ENCODE data around the gene ZC3HAV1. TPM values are rescaled to one million over a fixed set of nuclear protein-coding genes. Genes with fewer than 3 reads are reported as not detected.

The ZC3HAV1 gene
- total and polyA plus RNA-seq, 9 of the 15 experiments (the other 6 are each of a cell fraction or from before 2014, with no cell fraction given) = 11.9 to 40.5 (median 23.9) TPM

DNA sequence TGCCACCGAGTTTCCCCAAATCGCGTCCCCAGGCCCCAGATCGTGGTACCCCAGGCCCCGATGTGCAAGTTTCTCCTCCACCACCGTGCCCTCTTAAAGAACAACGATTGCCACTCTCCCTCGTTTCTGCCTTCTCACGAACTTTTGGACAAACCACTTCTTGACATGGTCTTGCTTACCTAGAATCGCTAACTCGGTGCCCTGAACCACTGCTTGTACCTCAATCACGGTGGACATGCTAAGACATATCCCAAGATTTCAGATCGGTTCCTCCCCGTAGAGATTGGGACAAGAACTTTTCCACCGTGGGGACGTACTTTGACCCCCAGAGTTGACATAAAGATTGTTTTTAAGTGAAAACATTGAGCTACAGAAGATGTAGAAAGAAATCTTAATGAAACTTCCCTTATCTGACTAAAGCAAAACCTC lies 477 bp upstream of the ZC3HAV1 start (continued):
- TF ChIP-seq ZBTB40 (IDR thresholded peaks at IDR 0.05) = peak; percentile 21; the same call in 1 of the 2 replicates
- no peak for TF ChIP-seq ZBTB40 (CRISPR knock-in tag; IDR thresholded peaks at IDR 0.05)
- TF ChIP-seq, protein P1, sequence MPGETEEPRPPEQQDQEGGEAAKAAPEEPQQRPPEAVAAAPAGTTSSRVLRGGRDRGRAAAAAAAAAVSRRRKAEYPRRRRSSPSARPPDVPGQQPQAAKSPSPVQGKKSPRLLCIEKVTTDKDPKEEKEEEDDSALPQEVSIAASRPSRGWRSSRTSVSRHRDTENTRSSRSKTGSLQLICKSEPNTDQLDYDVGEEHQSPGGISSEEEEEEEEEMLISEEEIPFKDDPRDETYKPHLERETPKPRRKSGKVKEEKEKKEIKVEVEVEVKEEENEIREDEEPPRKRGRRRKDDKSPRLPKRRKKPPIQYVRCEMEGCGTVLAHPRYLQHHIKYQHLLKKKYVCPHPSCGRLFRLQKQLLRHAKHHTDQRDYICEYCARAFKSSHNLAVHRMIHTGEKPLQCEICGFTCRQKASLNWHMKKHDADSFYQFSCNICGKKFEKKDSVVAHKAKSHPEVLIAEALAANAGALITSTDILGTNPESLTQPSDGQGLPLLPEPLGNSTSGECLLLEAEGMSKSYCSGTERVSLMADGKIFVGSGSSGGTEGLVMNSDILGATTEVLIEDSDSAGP (CRISPR knock-in tag; IDR thresholded peaks at IDR 0.05) = peak; percentile 43; the same call in 1 of the 2 replicates
- 0 out of 2 replicates have a peak, but pooled peaks have one; percentile 17 for TF ChIP-seq PTRF (tag; IDR thresholded peaks at IDR 0.05)
- 0 out of 2 replicates have a peak, but pooled peaks have one; percentile 23 for TF ChIP-seq TCF7 (IDR thresholded peaks at IDR 0.05; ENCODE audit: borderline replicate concordance)
- no peak for TF ChIP-seq RB1 (IDR thresholded peaks at IDR 0.05; ENCODE audit: low read depth)
- peak; percentile 72; the same call in 1 of the 2 replicates for TF ChIP-seq BACH1 (tag; IDR thresholded peaks at IDR 0.05)
- TF ChIP-seq ZFX (CRISPR knock-in tag; IDR thresholded peaks at IDR 0.05) = no peak
- TF ChIP-seq, protein P2, sequence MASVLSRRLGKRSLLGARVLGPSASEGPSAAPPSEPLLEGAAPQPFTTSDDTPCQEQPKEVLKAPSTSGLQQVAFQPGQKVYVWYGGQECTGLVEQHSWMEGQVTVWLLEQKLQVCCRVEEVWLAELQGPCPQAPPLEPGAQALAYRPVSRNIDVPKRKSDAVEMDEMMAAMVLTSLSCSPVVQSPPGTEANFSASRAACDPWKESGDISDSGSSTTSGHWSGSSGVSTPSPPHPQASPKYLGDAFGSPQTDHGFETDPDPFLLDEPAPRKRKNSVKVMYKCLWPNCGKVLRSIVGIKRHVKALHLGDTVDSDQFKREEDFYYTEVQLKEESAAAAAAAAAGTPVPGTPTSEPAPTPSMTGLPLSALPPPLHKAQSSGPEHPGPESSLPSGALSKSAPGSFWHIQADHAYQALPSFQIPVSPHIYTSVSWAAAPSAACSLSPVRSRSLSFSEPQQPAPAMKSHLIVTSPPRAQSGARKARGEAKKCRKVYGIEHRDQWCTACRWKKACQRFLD (CRISPR knock-in tag; IDR thresholded peaks at IDR 0.05) = peak; percentile 51; the same call in 1 of the 2 replicates
- no peak for TF ChIP-seq ZNF133 (CRISPR knock-in tag; IDR thresholded peaks at IDR 0.05)
- no peak for TF ChIP-seq ELF4 (CRISPR knock-in tag; IDR thresholded peaks at IDR 0.05)
- TF ChIP-seq FOXM1 (IDR thresholded peaks at IDR 0.05; ENCODE audit: low read depth) = no peak
- TF ChIP-seq FOXM1 (CRISPR knock-in tag; IDR thresholded peaks at IDR 0.05; ENCODE audit: low read depth) = peak; percentile 20; the same call in 1 of the 2 replicates
- TF ChIP-seq RBM39 (optimal IDR thresholded peaks at IDR 0.05; ENCODE audit: low read depth, low read length) = peak; percentile 39
- no peak for TF ChIP-seq TAF7 (tag; IDR thresholded peaks at IDR 0.05)
- no peak for TF ChIP-seq RNF2 (IDR thresholded peaks at IDR 0.05)

Measured in K562 (cell line).